OCI-LY3 (cell line): Measurements from ENCODE around the gene NMT1.

ENCODE experiments used
- H2AFZ ChIP-seq: fragments of 200-600, 300-600 bp; shearing (Covaris generic); 2 replicates; pipeline ENCODE4 v1.6.0; 2014; ENCODE audit warnings: antibody characterized with exemption, low read depth, low read length
- H3K27ac ChIP-seq: fragments of 200-600, 300-600 bp; sonication (generic); 2 replicates; pipeline ENCODE4 v1.5.1; 2014; ENCODE audit warnings: mild to moderate bottlenecking, low read length, moderate library complexity, mixed read lengths
- H3K27me3 ChIP-seq: fragments of 200-600, 300-600 bp; sonication (generic); 2 replicates; pipeline ENCODE4 v1.6.1; 2014; ENCODE audit warnings: low read depth, low read length, mixed read lengths
- H3K36me3 ChIP-seq: fragments of 200-600, 300-600 bp; sonication (generic); replicated peaks from 2 replicates; pipeline ENCODE3; 2014; ENCODE audit warnings: low read depth, low read length, mixed read lengths
- H3K4me1 ChIP-seq: fragments of 300-600, 200-600 bp; sonication (generic); 2 replicates; pipeline ENCODE4 v1.6.1; 2014; ENCODE audit warnings: low read length, mixed read lengths
- H3K4me2 ChIP-seq: fragments of 200-600, 300-600 bp; sonication (generic); 2 replicates; pipeline ENCODE4 v1.6.1; 2014; ENCODE audit warnings: low read length, mixed read lengths
- H3K4me3 ChIP-seq: fragments of 300-600, 200-600 bp; sonication (generic); 2 replicates; pipeline ENCODE4 v1.5.1; 2014; ENCODE audit warnings: antibody characterized with exemption, mild to moderate bottlenecking, low read length, moderate library complexity
- H3K79me2 ChIP-seq: fragments of 300-600, 200-600 bp; shearing (Covaris generic); 2 replicates; pipeline ENCODE4 v1.6.1; 2014; ENCODE audit warnings: mild to moderate bottlenecking, low read length, mixed read lengths
- H3K9ac ChIP-seq: fragments of 300-600, 200-600 bp; shearing (Covaris generic); 2 replicates; pipeline ENCODE4 v1.6.0; 2014; ENCODE audit warnings: mild to moderate bottlenecking, low read length, moderate library complexity
- H3K9me3 ChIP-seq: fragments of 200-600, 300-600 bp; shearing (Covaris generic); 2 replicates; pipeline ENCODE4 v1.6.1; 2014; ENCODE audit warnings: low read length, mixed read lengths; ENCODE audit not compliant: insufficient read depth
- H4K20me1 ChIP-seq: fragments of 200-600, 300-600 bp; sonication (generic); 2 replicates; pipeline ENCODE4 v1.6.1; 2016; ENCODE audit warnings: low read length, mixed read lengths; ENCODE audit not compliant: insufficient read depth
- CTCF ChIP-seq: fragments of 200-600, 300-600 bp; sonication (generic); IDR thresholded peaks from 2 replicates; pipeline ENCODE4 v1.5.1; 2014; ENCODE audit warnings: antibody characterized with exemption, low read length, low read depth
- EZH2phosphoT487 ChIP-seq: fragments of 200-600 bp; shearing (Covaris generic); IDR thresholded peaks from 2 replicates; pipeline ENCODE4 v1.6.1; 2018; ENCODE audit warnings: antibody characterized with exemption, mixed run types, low read depth

The NMT1 gene

GRCh38 chr17:45067637-45068036, 6.5 kb downstream of the NMT1 start:
- no peak overlapping the region for H3K4me2 ChIP-seq
- no peak for TF ChIP-seq EZH2phosphoT487
- TF ChIP-seq CTCF: no peak
- H2AFZ ChIP-seq: no peak overlapping the region
- H4K20me1 ChIP-seq: peaks cover 12% of the 10 kb centered on the region; the same call in 1 of the 2 replicates
- H3K4me3 ChIP-seq: no peak overlapping the region
- peaks cover 95% of the 10 kb centered on the region for H3K79me2 ChIP-seq
- H3K27me3 ChIP-seq: no peaks in the 10 kb centered on the region
- no peak overlapping the region for H3K27ac ChIP-seq
- H3K9ac ChIP-seq: no peak overlapping the region
- no peaks in the 10 kb centered on the region for H3K9me3 ChIP-seq
- H3K4me1 ChIP-seq: peaks cover 10% of the 10 kb centered on the region
- H3K36me3 ChIP-seq: peaks cover 50% of the 10 kb centered on the region

GRCh38 chr17:45070001-45070400, 8.9 kb downstream of the NMT1 start:
- no peak for TF ChIP-seq EZH2phosphoT487
- TF ChIP-seq CTCF: no peak
- Histone ChIP-seq H3K27ac (no peak overlapping the region), H3K27me3 (no peaks in the 10 kb centered on the region), H3K79me2 (peaks cover 95% of the 10 kb centered on the region), H3K36me3 (peaks cover 53% of the 10 kb centered on the region), H4K20me1 (peaks cover 15% of the 10 kb centered on the region; the same call in 1 of the 2 replicates), H3K4me1 (no peaks in the 10 kb centered on the region; the same call in 1 of the 2 replicates), H3K4me3 (no peak overlapping the region), H3K9ac (no peak overlapping the region), H3K9me3 (no peaks in the 10 kb centered on the region), H2AFZ (no peak overlapping the region), H3K4me2 (no peak overlapping the region)

- Histone ChIP-seq H3K4me1 (peaks cover 2% of the 10 kb centered on the region), H3K36me3 (peaks cover 52% of the 10 kb centered on the region), H3K9ac (no peak overlapping the region), H3K4me2 (no peak overlapping the region), H3K79me2 (peaks cover 95% of the 10 kb centered on the region), H3K27ac (no peak overlapping the region), H3K27me3 (no peaks in the 10 kb centered on the region), H3K4me3 (no peak overlapping the region), H3K9me3 (no peaks in the 10 kb centered on the region), H4K20me1 (peaks cover 15% of the 10 kb centered on the region; the same call in 1 of the 2 replicates), H2AFZ (no peak overlapping the region)
- no peak for TF ChIP-seq EZH2phosphoT487
- TF ChIP-seq CTCF: no peak
Measured at GRCh38 chr17:45070809-45071208, 9.7 kb downstream of the NMT1 start.

- H3K4me2 ChIP-seq: no peak overlapping the region
- peaks cover 95% of the 10 kb centered on the region for H3K79me2 ChIP-seq
- no peak for TF ChIP-seq CTCF
- TF ChIP-seq EZH2phosphoT487: no peak
- peaks cover 29% of the 10 kb centered on the region for H3K4me1 ChIP-seq
- H3K4me3 ChIP-seq: no peak overlapping the region
- peaks cover 3% of the 10 kb centered on the region; the same call in 1 of the 2 replicates for H3K9me3 ChIP-seq
- H3K9ac ChIP-seq: no peak overlapping the region
- 0 out of 2 replicates have a peak, but pooled peaks cover 5% of the 10 kb centered on the region for H4K20me1 ChIP-seq
- H3K27me3 ChIP-seq: no peaks in the 10 kb centered on the region
- peak overlapping the region; percentile 13; the same call in 1 of the 2 replicates for H3K27ac ChIP-seq
- no peak overlapping the region for H2AFZ ChIP-seq
- H3K36me3 ChIP-seq: peaks cover 51% of the 10 kb centered on the region
Measured at GRCh38 chr17:45073414-45074070, 12.4 kb downstream of the NMT1 start.
